ENCODE results near the gene KLRG1.

DNA sequence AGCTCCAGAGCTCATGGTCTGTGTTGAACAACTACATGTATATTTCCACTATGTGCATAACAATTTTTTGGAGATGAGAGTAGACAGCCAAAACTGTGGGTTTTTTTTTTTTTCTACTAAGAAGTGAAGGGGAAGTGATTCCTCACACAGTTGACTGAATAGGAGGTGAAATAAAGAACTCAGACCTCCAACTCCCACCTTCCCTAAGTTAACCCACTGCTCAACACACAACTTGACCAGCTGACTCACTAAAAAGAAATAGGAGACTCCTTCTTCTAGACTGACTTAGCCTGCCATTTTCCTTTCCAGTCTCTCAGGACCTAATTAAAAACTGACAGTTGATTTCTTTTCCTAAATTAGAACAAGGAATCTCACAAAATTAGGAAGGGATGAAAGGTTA is 41.6 kb upstream of the KLRG1 start:
- TF ChIP-seq, protein P1, sequence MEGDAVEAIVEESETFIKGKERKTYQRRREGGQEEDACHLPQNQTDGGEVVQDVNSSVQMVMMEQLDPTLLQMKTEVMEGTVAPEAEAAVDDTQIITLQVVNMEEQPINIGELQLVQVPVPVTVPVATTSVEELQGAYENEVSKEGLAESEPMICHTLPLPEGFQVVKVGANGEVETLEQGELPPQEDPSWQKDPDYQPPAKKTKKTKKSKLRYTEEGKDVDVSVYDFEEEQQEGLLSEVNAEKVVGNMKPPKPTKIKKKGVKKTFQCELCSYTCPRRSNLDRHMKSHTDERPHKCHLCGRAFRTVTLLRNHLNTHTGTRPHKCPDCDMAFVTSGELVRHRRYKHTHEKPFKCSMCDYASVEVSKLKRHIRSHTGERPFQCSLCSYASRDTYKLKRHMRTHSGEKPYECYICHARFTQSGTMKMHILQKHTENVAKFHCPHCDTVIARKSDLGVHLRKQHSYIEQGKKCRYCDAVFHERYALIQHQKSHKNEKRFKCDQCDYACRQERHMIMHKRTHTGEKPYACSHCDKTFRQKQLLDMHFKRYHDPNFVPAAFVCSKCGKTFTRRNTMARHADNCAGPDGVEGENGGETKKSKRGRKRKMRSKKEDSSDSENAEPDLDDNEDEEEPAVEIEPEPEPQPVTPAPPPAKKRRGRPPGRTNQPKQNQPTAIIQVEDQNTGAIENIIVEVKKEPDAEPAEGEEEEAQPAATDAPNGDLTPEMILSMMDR (IDR thresholded peaks at IDR 0.05), result no peak
- no peak for TF ChIP-seq POLR2AphosphoS5 (IDR thresholded peaks at IDR 0.05)
